ENCODE data around the gene MCMBP.

MCMBP gene

GRCh38 chr10:119824299-119824698 lies 48.3 kb downstream of the MCMBP start:
- ChIA-PET POLR2A (no interaction called here), CTCF (interaction anchor here (0.7 kb wide), 1 partner anchor 36 kb away, joined by 3 read pairs; no protein-coding TSS in a partner anchor)
- no peak for TF ChIP-seq CTCF (IDR thresholded peaks at IDR 0.05; ENCODE audit: insufficient read depth, low read length, missing control alignments)
- DNase-seq (ENCODE audit: low read depth, low spot score) = no peak
- H3K4me3 ChIP-seq (ENCODE audit: low read depth, low read length) = no peak overlapping the region

- ChIA-PET CTCF (interaction anchor here (1.8 kb wide), 1 partner anchor 71 kb away, joined by 4 read pairs; no protein-coding TSS in a partner anchor), POLR2A (no interaction called here)
- no peak for TF ChIP-seq CTCF (IDR thresholded peaks at IDR 0.05; ENCODE audit: insufficient read depth, low read length, missing control alignments)
- DNase-seq (ENCODE audit: low read depth, low spot score) = no peak
- H3K4me3 ChIP-seq (ENCODE audit: low read depth, low read length) = no peak overlapping the region
Measured at GRCh38 chr10:119821182-119821581, 51.5 kb downstream of the MCMBP start.

- ChIA-PET CTCF (interaction anchor here (1.1 to 2.2 kb wide), 3 partner anchors 22 to 69 kb away, joined by 4 to 7 read pairs (median 6); no protein-coding TSS in a partner anchor), POLR2A (no interaction called here)
- no peak for TF ChIP-seq CTCF (IDR thresholded peaks at IDR 0.05; ENCODE audit: insufficient read depth, low read length, missing control alignments)
- DNase-seq (ENCODE audit: low read depth, low spot score) = no peak
- peak overlapping the region; percentile 59 for H3K4me3 ChIP-seq (ENCODE audit: low read depth, low read length)
Measured at GRCh38 chr10:119818889-119819270, 53.8 kb downstream of the MCMBP start.

- peak; percentile 19 for TF ChIP-seq CTCF (IDR thresholded peaks at IDR 0.05; ENCODE audit: insufficient read depth, low read length, missing control alignments)
- no peak for DNase-seq (ENCODE audit: low read depth, low spot score)
- peak overlapping the region; percentile 59 for H3K4me3 ChIP-seq (ENCODE audit: low read depth, low read length)
- POLR2A ChIA-PET = no interaction called here
- CTCF ChIA-PET = interaction anchor here (1.3 to 3.3 kb wide), 4 partner anchors 20 to 68 kb away, joined by 3 to 13 read pairs (median 6); no protein-coding TSS in a partner anchor
Measured at GRCh38 chr10:119817991-119818888, 54.4 kb downstream of the MCMBP start.

- ChIA-PET CTCF (interaction anchor here (3.3 kb wide), 1 partner anchor 65 kb away, joined by 13 read pairs; no protein-coding TSS in a partner anchor), POLR2A (no interaction called here)
- DNase-seq (ENCODE audit: low read depth, low spot score) = no peak
- H3K4me3 ChIP-seq (ENCODE audit: low read depth, low read length) = no peak overlapping the region
- TF ChIP-seq CTCF (IDR thresholded peaks at IDR 0.05; ENCODE audit: insufficient read depth, low read length, missing control alignments) = no peak
Measured at GRCh38 chr10:119815671-119816070, 57.0 kb downstream of the MCMBP start.

- TF ChIP-seq CTCF (IDR thresholded peaks at IDR 0.05; ENCODE audit: insufficient read depth, low read length, missing control alignments) = no peak
- CTCF ChIA-PET = no interaction called here
- no peak overlapping the region for H3K4me3 ChIP-seq (ENCODE audit: low read depth, low read length)
- POLR2A ChIA-PET = no interaction called here
- no peak for DNase-seq (ENCODE audit: low read depth, low spot score)
Measured at GRCh38 chr10:119812684-119813083, 60.0 kb downstream of the MCMBP start.
